ENCODE data around the gene POM121.
"Not testable (repeated sequence)": the region's sequence is repeated elsewhere in the genome, so short reads cannot be mapped to it uniquely, and the experiment has no call there.

DNA sequence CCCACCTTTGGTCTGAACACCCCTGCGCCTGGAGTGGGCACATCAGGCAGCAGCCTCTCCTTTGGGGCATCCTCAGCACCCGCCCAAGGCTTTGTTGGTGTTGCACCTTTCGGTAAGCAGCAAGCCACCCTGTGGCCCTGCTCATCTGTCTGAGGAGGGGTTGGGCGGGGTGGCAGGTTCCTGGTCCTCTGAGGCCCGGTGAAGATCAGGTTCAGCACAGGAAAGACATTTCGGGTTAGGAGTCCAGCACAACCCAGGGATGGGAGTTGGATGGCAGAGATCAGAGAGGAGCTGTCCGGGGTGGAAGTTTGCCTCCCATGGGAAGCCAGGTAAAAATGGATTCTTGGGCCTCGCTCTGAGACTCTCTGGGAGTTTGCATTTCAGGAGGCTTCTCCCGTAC lies 20.7 kb downstream of the POM121 start:
- TF ChIP-seq, protein P1, sequence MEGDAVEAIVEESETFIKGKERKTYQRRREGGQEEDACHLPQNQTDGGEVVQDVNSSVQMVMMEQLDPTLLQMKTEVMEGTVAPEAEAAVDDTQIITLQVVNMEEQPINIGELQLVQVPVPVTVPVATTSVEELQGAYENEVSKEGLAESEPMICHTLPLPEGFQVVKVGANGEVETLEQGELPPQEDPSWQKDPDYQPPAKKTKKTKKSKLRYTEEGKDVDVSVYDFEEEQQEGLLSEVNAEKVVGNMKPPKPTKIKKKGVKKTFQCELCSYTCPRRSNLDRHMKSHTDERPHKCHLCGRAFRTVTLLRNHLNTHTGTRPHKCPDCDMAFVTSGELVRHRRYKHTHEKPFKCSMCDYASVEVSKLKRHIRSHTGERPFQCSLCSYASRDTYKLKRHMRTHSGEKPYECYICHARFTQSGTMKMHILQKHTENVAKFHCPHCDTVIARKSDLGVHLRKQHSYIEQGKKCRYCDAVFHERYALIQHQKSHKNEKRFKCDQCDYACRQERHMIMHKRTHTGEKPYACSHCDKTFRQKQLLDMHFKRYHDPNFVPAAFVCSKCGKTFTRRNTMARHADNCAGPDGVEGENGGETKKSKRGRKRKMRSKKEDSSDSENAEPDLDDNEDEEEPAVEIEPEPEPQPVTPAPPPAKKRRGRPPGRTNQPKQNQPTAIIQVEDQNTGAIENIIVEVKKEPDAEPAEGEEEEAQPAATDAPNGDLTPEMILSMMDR (conservative IDR thresholded peaks at IDR 0.05; ENCODE audit: low read depth in 2 of 2): not testable (repeated sequence)
- not testable (repeated sequence) for TF ChIP-seq JUNB (IDR thresholded peaks at IDR 0.05; ENCODE audit: unreplicated experiment); POLR2AphosphoS5 (IDR thresholded peaks at IDR 0.05; ENCODE audit: low read depth); EZH2 (IDR thresholded peaks at IDR 0.05; ENCODE audit: low read depth, unreplicated experiment); REST (IDR thresholded peaks at IDR 0.05; ENCODE audit: unreplicated experiment); EZH2phosphoT487 (IDR thresholded peaks at IDR 0.05; ENCODE audit: unreplicated experiment)
